Natural killer cell (primary cell): Measurements from ENCODE around the gene COMMD1. TPM values are rescaled to one million over a fixed set of nuclear protein-coding genes. Genes with fewer than 3 reads are reported as not detected.
"Not testable (repeated sequence)": the region's sequence is repeated elsewhere in the genome, so short reads cannot be mapped to it uniquely, and the experiment has no call there.

Experiments
- ATAC-seq, 3 donors: fragments of 150-1000 bp in 2 of 3; fragments of 200-7000 bp in 1 of 3; cut with Tn5 transposase; 1 replicate in 1 of 3; 2 replicates in 2 of 3; pipeline ENCODE4 v1.10.0; 2021; ENCODE audit warnings: mild to moderate bottlenecking in 2 of 3, moderate library complexity in 2 of 3
- DNase-seq, 2 donors: peaks; one replicate each; pipeline versions ENCODE4 v3.0.0 to v3.0.0-alpha.2; 2013 to 2021; ENCODE audit warnings: mixed read lengths in 1 of 2
- H3K27ac ChIP-seq: one replicate; pipeline ENCODE4 v1.5.1; 2013; ENCODE audit warnings: mild to moderate bottlenecking, low read length
- H3K27me3 ChIP-seq: one replicate; pipeline ENCODE4 v1.6.1; 2013; ENCODE audit warnings: low read length; ENCODE audit not compliant: control insufficient read depth, insufficient read depth
- H3K36me3 ChIP-seq: one replicate; pipeline ENCODE4 v1.6.1; 2013; ENCODE audit warnings: low read length; ENCODE audit not compliant: control insufficient read depth, insufficient read depth
- H3K4me1 ChIP-seq: one replicate; pipeline ENCODE4 v1.6.1; 2013; ENCODE audit warnings: low read length; ENCODE audit not compliant: control insufficient read depth, insufficient read depth
- H3K4me3 ChIP-seq: one replicate; pipeline ENCODE4 v1.5.1; 2013; ENCODE audit warnings: low read length
- H3K9me3 ChIP-seq: one replicate; pipeline ENCODE4 v1.6.1; 2013; ENCODE audit warnings: low read length; ENCODE audit not compliant: control insufficient read depth, insufficient read depth
- H3K27ac Mint-ChIP-seq, 2 donors: one replicate each; pipeline ENCODE4 v1.8.0; 2022; ENCODE audit warnings: mild to moderate bottlenecking in 2 of 2, mixed read lengths in 2 of 2, moderate library complexity in 1 of 2
- H3K27me3 Mint-ChIP-seq, 2 donors: one replicate each; pipeline ENCODE4 v1.8.0; 2022; ENCODE audit warnings: low read depth in 2 of 2, mixed read lengths in 2 of 2
- H3K36me3 Mint-ChIP-seq: one replicate; pipeline ENCODE4 v1.8.0; 2022; ENCODE audit warnings: mixed read lengths
- H3K4me1 Mint-ChIP-seq, 2 donors: one replicate each; pipeline ENCODE4 v1.8.0; 2022; ENCODE audit warnings: mixed read lengths in 2 of 2
- H3K4me3 Mint-ChIP-seq: one replicate; pipeline ENCODE4 v1.8.0; 2022; ENCODE audit warnings: mild to moderate bottlenecking, moderate library complexity, mixed read lengths
- H3K9me3 Mint-ChIP-seq, 2 donors: one replicate each; pipeline ENCODE4 v1.8.0; 2022; ENCODE audit warnings: mixed read lengths in 2 of 2
- WGBS: methylation state at CpG from one replicate; pipeline ENCODE4 v1.1.7; 2013; ENCODE audit warnings: missing lambda C conversion rate; ENCODE audit not compliant: insufficient coverage; 5-methylcytosine and 5-hydroxymethylcytosine counted together
- intact Hi-C: fragments of 100-400 bp; cut with micrococcal nuclease; formaldehyde crosslinking; loops from one replicate; pipeline ENCODE4 v1.14.2; 2022
- total RNA-seq, 4 donors: library from RNA; stranded (reverse); fragments of 120-200 nt in 1 of 4; gene quantifications; one replicate each; pipeline versions ENCODE4 v1.2.3 to v1.2.4, GENCODE V29; 2013 to 2022
- TF ChIP-seq, protein P1 (sequence below): fragments of 200-600 bp; IDR thresholded peaks from one replicate; pipeline ENCODE4 v1.8.0; 2022; ENCODE audit warnings: antibody characterized with exemption

COMMD1 gene
- total RNA-seq, 3 donors from 2014 or later (not counting 1 experiment from before 2014, with no cell fraction given): 24.3 to 36.7 (median 27.2) TPM

DNA sequence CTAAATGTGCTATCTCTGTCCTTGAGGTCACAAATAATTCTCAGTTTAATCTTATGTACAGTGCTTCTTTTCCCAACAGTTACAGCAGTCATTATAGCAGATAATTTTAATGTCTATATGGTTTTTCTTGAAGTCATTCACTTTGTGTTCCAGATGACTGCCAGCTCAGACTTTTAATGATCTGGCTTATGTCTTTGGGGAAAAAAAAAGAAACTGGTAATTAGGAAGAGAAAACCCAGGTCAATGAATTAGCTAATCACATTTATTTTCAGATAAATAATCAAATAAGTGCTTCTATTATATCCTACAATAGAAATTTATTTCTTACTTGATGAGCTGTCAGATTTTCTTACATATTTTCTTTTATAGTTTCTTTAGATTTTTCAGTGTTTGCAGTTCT is 96.0 kb downstream of the COMMD1 start:
- no peak overlapping the region for H3K27ac Mint-ChIP-seq
- H3K36me3 Mint-ChIP-seq: no peaks in the 10 kb centered on the region
- H3K27me3 Mint-ChIP-seq: no peaks in the 10 kb centered on the region
- no peaks in the 10 kb centered on the region for H3K9me3 Mint-ChIP-seq
- TF ChIP-seq, protein P1, sequence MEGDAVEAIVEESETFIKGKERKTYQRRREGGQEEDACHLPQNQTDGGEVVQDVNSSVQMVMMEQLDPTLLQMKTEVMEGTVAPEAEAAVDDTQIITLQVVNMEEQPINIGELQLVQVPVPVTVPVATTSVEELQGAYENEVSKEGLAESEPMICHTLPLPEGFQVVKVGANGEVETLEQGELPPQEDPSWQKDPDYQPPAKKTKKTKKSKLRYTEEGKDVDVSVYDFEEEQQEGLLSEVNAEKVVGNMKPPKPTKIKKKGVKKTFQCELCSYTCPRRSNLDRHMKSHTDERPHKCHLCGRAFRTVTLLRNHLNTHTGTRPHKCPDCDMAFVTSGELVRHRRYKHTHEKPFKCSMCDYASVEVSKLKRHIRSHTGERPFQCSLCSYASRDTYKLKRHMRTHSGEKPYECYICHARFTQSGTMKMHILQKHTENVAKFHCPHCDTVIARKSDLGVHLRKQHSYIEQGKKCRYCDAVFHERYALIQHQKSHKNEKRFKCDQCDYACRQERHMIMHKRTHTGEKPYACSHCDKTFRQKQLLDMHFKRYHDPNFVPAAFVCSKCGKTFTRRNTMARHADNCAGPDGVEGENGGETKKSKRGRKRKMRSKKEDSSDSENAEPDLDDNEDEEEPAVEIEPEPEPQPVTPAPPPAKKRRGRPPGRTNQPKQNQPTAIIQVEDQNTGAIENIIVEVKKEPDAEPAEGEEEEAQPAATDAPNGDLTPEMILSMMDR: no peak
- H3K9me3 ChIP-seq: no peaks in the 10 kb centered on the region
- no peak overlapping the region for H3K27ac ChIP-seq
- no peak overlapping the region for H3K4me3 ChIP-seq
- no peaks in the 10 kb centered on the region for H3K4me1 ChIP-seq
- no peak overlapping the region for H3K4me3 Mint-ChIP-seq
- H3K36me3 ChIP-seq: peaks cover 7% of the 10 kb centered on the region
- intact Hi-C loops: no loop called here
- DNase-seq: no peak
- no peaks in the 10 kb centered on the region for H3K27me3 ChIP-seq
- no peaks in the 10 kb centered on the region for H3K4me1 Mint-ChIP-seq
- no peak for ATAC-seq

DNA sequence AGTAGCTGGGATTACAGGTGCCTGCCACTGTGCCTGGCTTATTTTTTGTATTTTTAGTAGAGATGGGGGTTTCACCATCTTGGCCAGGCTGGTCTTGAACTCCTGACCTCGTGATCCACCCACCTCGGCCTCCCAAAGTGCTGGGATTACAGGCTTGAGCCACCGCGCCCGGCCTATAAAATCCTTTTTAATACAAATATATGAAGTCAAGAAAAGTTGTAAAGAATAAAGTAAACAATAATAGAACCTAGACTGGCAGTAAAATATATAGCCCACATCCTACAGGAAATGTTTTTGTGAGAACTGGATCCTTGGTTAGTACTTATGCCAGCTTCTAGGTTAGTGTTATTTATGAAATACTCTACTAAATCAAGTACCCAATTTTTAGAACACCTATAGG is 99.0 kb downstream of the COMMD1 start:
- H3K27me3 ChIP-seq, H3K36me3 Mint-ChIP-seq, H3K4me3 ChIP-seq, DNase-seq, H3K4me1 Mint-ChIP-seq, ATAC-seq, H3K4me3 Mint-ChIP-seq, intact Hi-C loops, H3K36me3 ChIP-seq, H3K27me3 Mint-ChIP-seq, H3K27ac Mint-ChIP-seq, H3K9me3 ChIP-seq, H3K9me3 Mint-ChIP-seq, H3K27ac ChIP-seq, H3K4me1 ChIP-seq: not testable (repeated sequence)
- WGBS: no CpG with 5 or more reads among the region's 5 CpGs

GRCh38 chr2:62007555-62007954 is 102.1 kb downstream of the COMMD1 start:
- Mint-ChIP-seq H3K36me3 (no peaks in the 10 kb centered on the region), H3K9me3 (no peaks in the 10 kb centered on the region), H3K27ac (no peak overlapping the region), H3K4me3 (no peak overlapping the region), H3K4me1 (no peaks in the 10 kb centered on the region), H3K27me3 (no peaks in the 10 kb centered on the region)
- ATAC-seq (no peak), DNase-seq (no peak)
- intact Hi-C loops: no loop called here
- H3K27me3 ChIP-seq: no peaks in the 10 kb centered on the region
- H3K27ac ChIP-seq: no peak overlapping the region
- H3K36me3 ChIP-seq: no peaks in the 10 kb centered on the region
- no peaks in the 10 kb centered on the region for H3K9me3 ChIP-seq
- no peak overlapping the region for H3K4me3 ChIP-seq
- TF ChIP-seq, protein P1: no peak
- WGBS: 100% methylated on average over 2 of the region's 3 CpGs
- H3K4me1 ChIP-seq: no peaks in the 10 kb centered on the region

DNA sequence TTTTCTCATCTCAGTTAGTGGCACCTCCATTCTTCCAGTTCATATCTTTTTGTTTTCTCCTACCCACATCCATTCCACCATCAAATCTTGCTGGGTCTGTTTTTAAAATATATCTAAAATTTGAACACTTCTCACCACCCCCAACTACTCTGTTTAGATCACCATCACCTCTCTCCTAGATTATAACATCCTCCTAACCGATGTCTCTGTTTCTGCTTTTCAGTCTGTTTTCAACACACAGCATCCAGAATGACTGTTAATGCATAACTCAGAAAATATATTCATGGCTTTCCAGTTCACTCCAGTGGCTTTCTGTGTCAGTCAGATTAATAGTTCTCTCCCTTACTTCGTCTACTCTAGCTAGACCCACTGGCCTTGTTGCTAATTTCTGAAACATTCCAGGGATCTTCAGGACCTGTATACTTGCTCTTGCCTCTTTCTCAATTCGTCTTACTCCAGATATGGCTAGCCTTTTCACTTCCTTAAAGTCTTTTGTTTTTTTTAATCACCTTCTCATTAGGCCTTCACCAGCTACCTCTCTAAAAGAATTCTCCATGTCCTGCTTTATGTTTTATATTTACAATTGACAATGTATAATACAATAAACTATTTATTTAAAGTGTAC is 105.3 kb downstream of the COMMD1 start:
- Histone ChIP-seq H3K4me1 (no peaks in the 10 kb centered on the region), H3K27me3 (no peaks in the 10 kb centered on the region), H3K36me3 (no peaks in the 10 kb centered on the region), H3K27ac (no peak overlapping the region), H3K4me3 (no peak overlapping the region), H3K9me3 (no peaks in the 10 kb centered on the region)
- peaks cover 5 to 6% of the 10 kb centered on the region in 2 donors for H3K4me1 Mint-ChIP-seq
- TF ChIP-seq, protein P1: no peak
- no peak for ATAC-seq
- H3K27me3 Mint-ChIP-seq: no peaks in the 10 kb centered on the region
- H3K4me3 Mint-ChIP-seq: no peak overlapping the region
- no peaks in the 10 kb centered on the region for H3K36me3 Mint-ChIP-seq
- DNase-seq: no peak
- no peaks in the 10 kb centered on the region for H3K9me3 Mint-ChIP-seq
- 72% methylated on average over 3 of the region's 3 CpGs for WGBS
- H3K27ac Mint-ChIP-seq: no peak overlapping the region
- intact Hi-C loops: no loop called here
